ENCODE data around the gene MRTFB.

GRCh38 chr16:14112539-14112856, 41.4 kb downstream of the MRTFB start:
- TF ChIP-seq EP300 (IDR thresholded peaks at IDR 0.05) (no peak), CTCF (IDR thresholded peaks at IDR 0.05) (no peak)

Data from suprapubic skin (tissue), 3 donors.